Measurements from ENCODE around the gene PKMYT1. TPM values are rescaled to one million over a fixed set of nuclear protein-coding genes. Genes with fewer than 3 reads are reported as not detected.

The PKMYT1 gene
- total and polyA plus RNA-seq, 2 donors: 5.3 to 16.5 TPM

- H3K27ac ChIP-seq (ENCODE audit: low read depth in 1 of 2, low read length in 1 of 2): peak within 1 kb of the TSS in 1 of 2 donors; percentile 14
- peaks cover 24 to 86% of the 10 kb centered on the region in 2 donors for H3K27me3 ChIP-seq (ENCODE audit: control insufficient read depth in 2 of 2, insufficient read depth in 1 of 2, low read length in 1 of 2)
- no peak within 1 kb of the TSS for H3K4me3 ChIP-seq (ENCODE audit: low read length in 2 of 2)
- peak in 2 of 9 donors; percentile 68 to 77 for DNase-seq (ENCODE audit: low read depth in 6 of 9, low spot score in 9 of 9)
- 51% methylated on average over 27 of the region's 27 CpGs for WGBS
- H3K4me1 ChIP-seq (ENCODE audit: control insufficient read depth in 2 of 2, insufficient read depth in 2 of 2, low read length in 2 of 2): peaks cover 9 to 35% of the 10 kb centered on the region in 2 donors
- H3K9me3 ChIP-seq (ENCODE audit: control insufficient read depth in 2 of 2, insufficient read depth in 1 of 2, low read length in 1 of 2): peaks cover 0 to 15% of the 10 kb centered on the region in 2 donors
- no peaks in the 10 kb centered on the region for H3K36me3 ChIP-seq (ENCODE audit: control insufficient read depth in 2 of 2, insufficient read depth in 2 of 2, low read length in 1 of 2)
Observed at GRCh38 chr16:3012828-3013420, 32.7 kb upstream of the PKMYT1 start, which contains the start of gene CLDN9. CLDN9 (plus strand) TSS chr16:3012923; CDS start chr16:3013363, 440 bp downstream.

- H3K4me3 ChIP-seq (ENCODE audit: low read length in 2 of 2): no peak overlapping the region
- H3K27me3 ChIP-seq (ENCODE audit: control insufficient read depth in 2 of 2, insufficient read depth in 1 of 2, low read length in 1 of 2): peaks cover 17 to 86% of the 10 kb centered on the region in 2 donors
- H3K9me3 ChIP-seq (ENCODE audit: control insufficient read depth in 2 of 2, insufficient read depth in 1 of 2, low read length in 1 of 2): peaks cover 0 to 16% of the 10 kb centered on the region in 2 donors
- H3K36me3 ChIP-seq (ENCODE audit: control insufficient read depth in 2 of 2, insufficient read depth in 2 of 2, low read length in 1 of 2): no peaks in the 10 kb centered on the region
- peak in 1 of 9 donors; percentile 43 for DNase-seq (ENCODE audit: low read depth in 6 of 9, low spot score in 9 of 9)
- peak overlapping the region in 1 of 2 donors; percentile 14 for H3K27ac ChIP-seq (ENCODE audit: low read depth in 1 of 2, low read length in 1 of 2)
- peaks cover 16 to 39% of the 10 kb centered on the region in 2 donors for H3K4me1 ChIP-seq (ENCODE audit: control insufficient read depth in 2 of 2, insufficient read depth in 2 of 2, low read length in 2 of 2)
- WGBS: 59% methylated on average over 19 of the region's 19 CpGs
Observed at GRCh38 chr16:3012246-3012645, 32.0 kb upstream of the PKMYT1 start.

- H3K4me1 ChIP-seq (ENCODE audit: control insufficient read depth in 2 of 2, insufficient read depth in 2 of 2, low read length in 2 of 2): peaks cover 21 to 55% of the 10 kb centered on the region in 2 donors
- peaks cover 0 to 14% of the 10 kb centered on the region in 2 donors for H3K9me3 ChIP-seq (ENCODE audit: control insufficient read depth in 2 of 2, insufficient read depth in 1 of 2, low read length in 1 of 2)
- WGBS: 95% methylated on average over 8 of the region's 8 CpGs
- no peak overlapping the region for H3K4me3 ChIP-seq (ENCODE audit: low read length in 2 of 2)
- H3K36me3 ChIP-seq (ENCODE audit: control insufficient read depth in 2 of 2, insufficient read depth in 2 of 2, low read length in 1 of 2): no peaks in the 10 kb centered on the region
- no peak for DNase-seq (ENCODE audit: low read depth in 6 of 9, low spot score in 9 of 9)
- H3K27me3 ChIP-seq (ENCODE audit: control insufficient read depth in 2 of 2, insufficient read depth in 1 of 2, low read length in 1 of 2): peaks cover 18 to 84% of the 10 kb centered on the region in 2 donors
- H3K27ac ChIP-seq (ENCODE audit: low read depth in 1 of 2, low read length in 1 of 2): no peak overlapping the region
Observed at GRCh38 chr16:3010510-3010909, 30.3 kb upstream of the PKMYT1 start.

GRCh38 chr16:3009568-3010390 lies 29.5 kb upstream of the PKMYT1 start:
- Histone ChIP-seq H3K4me3 (ENCODE audit: low read length in 2 of 2) (no peak overlapping the region), H3K27me3 (ENCODE audit: control insufficient read depth in 2 of 2, insufficient read depth in 1 of 2, low read length in 1 of 2) (peaks cover 20 to 85% of the 10 kb centered on the region in 2 donors), H3K36me3 (ENCODE audit: control insufficient read depth in 2 of 2, insufficient read depth in 2 of 2, low read length in 1 of 2) (no peaks in the 10 kb centered on the region), H3K9me3 (ENCODE audit: control insufficient read depth in 2 of 2, insufficient read depth in 1 of 2, low read length in 1 of 2) (peaks cover 0 to 14% of the 10 kb centered on the region in 2 donors), H3K4me1 (ENCODE audit: control insufficient read depth in 2 of 2, insufficient read depth in 2 of 2, low read length in 2 of 2) (peaks cover 24 to 58% of the 10 kb centered on the region in 2 donors), H3K27ac (ENCODE audit: low read depth in 1 of 2, low read length in 1 of 2) (no peak overlapping the region)
- no peak for DNase-seq (ENCODE audit: low read depth in 6 of 9, low spot score in 9 of 9)
- WGBS: 91% methylated on average over 21 of the region's 21 CpGs

GRCh38 chr16:3008690-3009037 lies 28.4 kb upstream of the PKMYT1 start:
- no peak for DNase-seq (ENCODE audit: low read depth in 6 of 9, low spot score in 9 of 9)
- Histone ChIP-seq H3K9me3 (ENCODE audit: control insufficient read depth in 2 of 2, insufficient read depth in 1 of 2, low read length in 1 of 2) (peaks cover 0 to 14% of the 10 kb centered on the region in 2 donors), H3K36me3 (ENCODE audit: control insufficient read depth in 2 of 2, insufficient read depth in 2 of 2, low read length in 1 of 2) (no peaks in the 10 kb centered on the region), H3K27me3 (ENCODE audit: control insufficient read depth in 2 of 2, insufficient read depth in 1 of 2, low read length in 1 of 2) (peaks cover 19 to 76% of the 10 kb centered on the region in 2 donors), H3K4me3 (ENCODE audit: low read length in 2 of 2) (no peak overlapping the region), H3K4me1 (ENCODE audit: control insufficient read depth in 2 of 2, insufficient read depth in 2 of 2, low read length in 2 of 2) (peaks cover 25 to 59% of the 10 kb centered on the region in 2 donors), H3K27ac (ENCODE audit: low read depth in 1 of 2, low read length in 1 of 2) (no peak overlapping the region)
- 91% methylated on average over 4 of the region's 4 CpGs for WGBS

- Histone ChIP-seq H3K4me1 (ENCODE audit: control insufficient read depth in 2 of 2, insufficient read depth in 2 of 2, low read length in 2 of 2) (peaks cover 25 to 61% of the 10 kb centered on the region in 2 donors), H3K27ac (ENCODE audit: low read depth in 1 of 2, low read length in 1 of 2) (peak overlapping the region in 1 of 2 donors; percentile 36), H3K36me3 (ENCODE audit: control insufficient read depth in 2 of 2, insufficient read depth in 2 of 2, low read length in 1 of 2) (no peaks in the 10 kb centered on the region), H3K4me3 (ENCODE audit: low read length in 2 of 2) (no peak overlapping the region), H3K27me3 (ENCODE audit: control insufficient read depth in 2 of 2, insufficient read depth in 1 of 2, low read length in 1 of 2) (peaks cover 15 to 73% of the 10 kb centered on the region in 2 donors), H3K9me3 (ENCODE audit: control insufficient read depth in 2 of 2, insufficient read depth in 1 of 2, low read length in 1 of 2) (peaks cover 0 to 14% of the 10 kb centered on the region in 2 donors)
- peak in 1 of 9 donors; percentile 54 for DNase-seq (ENCODE audit: low read depth in 6 of 9, low spot score in 9 of 9)
- 5% methylated on average over 17 of the region's 17 CpGs for WGBS
Observed at GRCh38 chr16:3007957-3008689, 27.9 kb upstream of the PKMYT1 start.

GRCh38 chr16:3007059-3007956 lies 27.1 kb upstream of the PKMYT1 start:
- H3K27me3 ChIP-seq (ENCODE audit: control insufficient read depth in 2 of 2, insufficient read depth in 1 of 2, low read length in 1 of 2): peaks cover 12 to 65% of the 10 kb centered on the region in 2 donors
- peak overlapping the region in 1 of 2 donors; percentile 50 for H3K27ac ChIP-seq (ENCODE audit: low read depth in 1 of 2, low read length in 1 of 2)
- peaks cover 23 to 52% of the 10 kb centered on the region in 2 donors for H3K4me1 ChIP-seq (ENCODE audit: control insufficient read depth in 2 of 2, insufficient read depth in 2 of 2, low read length in 2 of 2)
- no peak overlapping the region for H3K4me3 ChIP-seq (ENCODE audit: low read length in 2 of 2)
- H3K9me3 ChIP-seq (ENCODE audit: control insufficient read depth in 2 of 2, insufficient read depth in 1 of 2, low read length in 1 of 2): peaks cover 0 to 14% of the 10 kb centered on the region in 2 donors
- WGBS: 25% methylated on average over 13 of the region's 13 CpGs
- no peaks in the 10 kb centered on the region for H3K36me3 ChIP-seq (ENCODE audit: control insufficient read depth in 2 of 2, insufficient read depth in 2 of 2, low read length in 1 of 2)
- peak in 1 of 9 donors; percentile 56 for DNase-seq (ENCODE audit: low read depth in 6 of 9, low spot score in 9 of 9)

GRCh38 chr16:3004781-3005284 lies 24.6 kb upstream of the PKMYT1 start:
- WGBS: 28% methylated on average over 25 of the region's 25 CpGs
- peaks cover 0 to 4% of the 10 kb centered on the region in 2 donors for H3K9me3 ChIP-seq (ENCODE audit: control insufficient read depth in 2 of 2, insufficient read depth in 1 of 2, low read length in 1 of 2)
- H3K4me1 ChIP-seq (ENCODE audit: control insufficient read depth in 2 of 2, insufficient read depth in 2 of 2, low read length in 2 of 2): peaks cover 23 to 42% of the 10 kb centered on the region in 2 donors
- H3K36me3 ChIP-seq (ENCODE audit: control insufficient read depth in 2 of 2, insufficient read depth in 2 of 2, low read length in 1 of 2): no peaks in the 10 kb centered on the region
- peaks cover 7 to 62% of the 10 kb centered on the region in 2 donors for H3K27me3 ChIP-seq (ENCODE audit: control insufficient read depth in 2 of 2, insufficient read depth in 1 of 2, low read length in 1 of 2)
- DNase-seq (ENCODE audit: low read depth in 6 of 9, low spot score in 9 of 9): no peak
- H3K27ac ChIP-seq (ENCODE audit: low read depth in 1 of 2, low read length in 1 of 2): no peak overlapping the region
- peak overlapping the region; percentile 24 to 61 for H3K4me3 ChIP-seq (ENCODE audit: low read length in 2 of 2)
